ENCODE results near the gene SH3TC2. TPM values are rescaled to one million over a fixed set of nuclear protein-coding genes. Genes with fewer than 3 reads are reported as not detected.

Gene SH3TC2
- total and polyA plus RNA-seq, 8 donors, result 0.06 to 1.2 (median 0.27) TPM

DNA sequence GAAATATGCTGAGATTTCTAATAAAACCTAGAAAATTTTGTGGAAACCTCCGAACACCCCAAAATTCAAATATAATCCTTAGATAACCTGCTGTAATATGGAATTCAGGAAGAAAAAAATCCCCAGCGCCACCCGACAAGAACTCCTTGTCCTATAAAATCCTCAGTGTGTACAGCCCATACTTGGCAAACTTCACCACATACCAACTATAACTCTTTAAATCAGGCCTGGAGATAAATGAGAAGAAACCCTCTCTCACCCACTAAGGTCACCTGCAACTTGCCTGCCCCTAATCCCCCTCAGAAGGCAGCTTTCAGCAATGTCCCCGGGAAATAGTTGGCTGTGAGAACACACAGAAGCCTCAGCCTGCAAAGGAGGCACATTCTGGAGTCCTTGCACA lies 90.5 kb downstream of the SH3TC2 start:
- FAIRE-seq (no peak), DNase-seq (no peak), ATAC-seq (no peak)
- Histone ChIP-seq H3K36me3 (no peaks in the 10 kb centered on the region), H3K4me3 (no peak overlapping the region), H3K27me3 (no peaks in the 10 kb centered on the region), H3K27ac (no peak overlapping the region), H3K9me3 (no peaks in the 10 kb centered on the region), H3K4me1 (peaks cover 0 to 7% (median 0%) of the 10 kb centered on the region in 3 donors)
- TF ChIP-seq, protein P1, sequence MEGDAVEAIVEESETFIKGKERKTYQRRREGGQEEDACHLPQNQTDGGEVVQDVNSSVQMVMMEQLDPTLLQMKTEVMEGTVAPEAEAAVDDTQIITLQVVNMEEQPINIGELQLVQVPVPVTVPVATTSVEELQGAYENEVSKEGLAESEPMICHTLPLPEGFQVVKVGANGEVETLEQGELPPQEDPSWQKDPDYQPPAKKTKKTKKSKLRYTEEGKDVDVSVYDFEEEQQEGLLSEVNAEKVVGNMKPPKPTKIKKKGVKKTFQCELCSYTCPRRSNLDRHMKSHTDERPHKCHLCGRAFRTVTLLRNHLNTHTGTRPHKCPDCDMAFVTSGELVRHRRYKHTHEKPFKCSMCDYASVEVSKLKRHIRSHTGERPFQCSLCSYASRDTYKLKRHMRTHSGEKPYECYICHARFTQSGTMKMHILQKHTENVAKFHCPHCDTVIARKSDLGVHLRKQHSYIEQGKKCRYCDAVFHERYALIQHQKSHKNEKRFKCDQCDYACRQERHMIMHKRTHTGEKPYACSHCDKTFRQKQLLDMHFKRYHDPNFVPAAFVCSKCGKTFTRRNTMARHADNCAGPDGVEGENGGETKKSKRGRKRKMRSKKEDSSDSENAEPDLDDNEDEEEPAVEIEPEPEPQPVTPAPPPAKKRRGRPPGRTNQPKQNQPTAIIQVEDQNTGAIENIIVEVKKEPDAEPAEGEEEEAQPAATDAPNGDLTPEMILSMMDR (IDR thresholded peaks at IDR 0.05), result no peak
- intact Hi-C loops (cut with DNase I), result no loop called here
- 87 to 89% methylated on average over 4 of the region's 4 CpGs for WGBS, 2 donors

DNA sequence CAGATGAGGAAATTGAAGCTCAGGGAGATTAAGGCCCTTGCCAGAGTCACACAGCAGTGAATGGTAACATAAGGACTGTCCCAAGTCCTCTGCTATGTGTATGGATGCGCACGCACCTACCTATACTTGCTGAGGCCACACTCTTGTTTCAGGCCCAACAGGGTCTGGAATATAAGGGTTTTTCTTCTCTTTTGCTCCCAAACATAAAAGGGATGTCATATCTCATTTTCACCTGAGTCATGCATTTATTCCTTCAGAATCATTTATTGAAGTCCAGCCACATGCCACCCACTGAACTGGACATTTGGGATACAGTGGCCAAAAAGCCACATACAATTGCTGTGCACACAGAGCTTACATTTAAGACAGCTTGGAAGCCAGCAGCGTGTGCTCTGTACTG lies 92.0 kb downstream of the SH3TC2 start:
- no peaks in the 10 kb centered on the region for H3K27me3 ChIP-seq
- no peak for ATAC-seq
- H3K36me3 ChIP-seq, result no peaks in the 10 kb centered on the region
- WGBS, 2 donors, result 90 to 97% methylated on average over 3 of the region's 3 CpGs
- no peak for FAIRE-seq
- H3K27ac ChIP-seq, result no peak overlapping the region
- DNase-seq, result no peak
- H3K4me3 ChIP-seq, result no peak overlapping the region
- intact Hi-C loops (cut with DNase I), result no loop called here
- TF ChIP-seq, protein P1 (IDR thresholded peaks at IDR 0.05), result no peak
- H3K4me1 ChIP-seq, result peaks cover 0 to 7% (median 0%) of the 10 kb centered on the region in 3 donors
- no peaks in the 10 kb centered on the region for H3K9me3 ChIP-seq

DNA sequence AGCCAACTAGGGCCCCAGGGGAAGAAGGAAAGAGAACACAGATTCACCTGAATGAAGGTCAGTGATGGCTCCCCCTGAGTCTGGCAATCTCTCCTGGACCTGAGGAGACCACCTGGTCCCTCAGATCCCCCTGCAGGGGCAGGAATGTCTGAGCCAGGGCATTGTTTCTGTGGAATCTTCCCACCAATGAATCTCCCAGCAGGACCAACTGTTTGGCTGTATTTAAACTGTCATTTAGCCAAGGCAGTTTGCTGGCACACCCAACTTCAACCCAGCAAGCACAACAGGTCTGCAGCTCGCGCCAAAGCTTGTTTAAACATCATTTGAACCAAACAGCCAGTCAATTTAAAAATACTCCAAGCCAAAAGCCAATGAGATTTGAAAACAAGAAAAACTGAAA lies 92.6 kb downstream of the SH3TC2 start:
- 12 to 21% methylated on average over 2 of the region's 2 CpGs for WGBS, 2 donors
- Histone ChIP-seq H3K27me3 (no peaks in the 10 kb centered on the region), H3K36me3 (no peaks in the 10 kb centered on the region), H3K9me3 (no peaks in the 10 kb centered on the region), H3K27ac (no peak overlapping the region), H3K4me3 (no peak overlapping the region), H3K4me1 (peaks cover 0 to 7% (median 0%) of the 10 kb centered on the region in 3 donors)
- TF ChIP-seq, protein P1 (IDR thresholded peaks at IDR 0.05), result no peak
- intact Hi-C loops (cut with DNase I), result no loop called here
- DNase-seq, result peak in 3 of 6 donors; percentile 44 to 52 (median 52)
- peak; percentile 41 to 79 (median 64) for ATAC-seq
- no peak for FAIRE-seq

DNA sequence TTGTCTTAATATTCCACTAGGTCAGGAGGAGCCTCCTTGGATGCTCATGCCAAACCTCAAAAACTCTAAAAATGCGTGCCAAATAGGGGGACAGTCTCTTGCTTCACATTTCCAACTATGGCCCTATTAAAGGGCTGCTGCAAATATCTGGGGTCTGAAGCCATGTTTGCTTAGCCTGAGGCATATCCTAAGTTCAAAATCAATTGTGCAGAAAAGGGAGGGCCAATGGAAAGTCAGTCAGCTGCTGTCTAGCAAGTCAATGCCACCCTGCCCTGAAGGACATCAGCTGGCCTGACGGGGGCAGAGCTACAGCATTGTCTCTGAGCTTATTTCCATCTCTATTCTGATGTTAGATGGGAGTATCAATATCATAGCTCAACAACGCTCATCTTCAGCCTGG lies 93.6 kb downstream of the SH3TC2 start:
- DNase-seq, result no peak
- no peaks in the 10 kb centered on the region for H3K9me3 ChIP-seq
- H3K36me3 ChIP-seq, result no peaks in the 10 kb centered on the region
- H3K27ac ChIP-seq, result no peak overlapping the region
- FAIRE-seq, result no peak
- no peaks in the 10 kb centered on the region for H3K27me3 ChIP-seq
- no peak overlapping the region for H3K4me3 ChIP-seq
- WGBS, 2 donors, result 64 to 65% methylated on average over 3 of the region's 3 CpGs
- H3K4me1 ChIP-seq, result peaks cover 0 to 7% (median 0%) of the 10 kb centered on the region in 3 donors
- TF ChIP-seq, protein P1 (IDR thresholded peaks at IDR 0.05), result no peak
- ATAC-seq, result no peak
- intact Hi-C loops (cut with DNase I), result no loop called here

DNA sequence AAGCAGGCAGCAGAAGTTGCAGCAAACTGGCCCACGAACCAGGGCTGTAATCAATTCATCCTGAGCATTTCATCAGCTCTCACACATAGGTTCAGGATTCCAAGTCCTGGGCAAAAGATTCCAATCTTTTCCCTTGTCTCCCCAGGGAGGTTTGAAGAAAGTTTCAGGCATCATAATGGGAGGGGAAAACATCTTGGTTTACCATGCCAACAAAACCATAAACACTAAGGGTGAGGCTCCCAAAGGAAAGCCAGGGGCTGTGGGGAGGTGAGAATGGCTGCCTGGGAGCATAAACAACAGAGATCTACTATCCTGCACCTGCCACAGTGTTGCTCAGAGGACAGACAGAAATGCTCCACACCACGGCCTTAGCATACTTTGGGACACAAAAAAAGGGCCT lies 94.6 kb downstream of the SH3TC2 start:
- Histone ChIP-seq H3K27ac (no peak overlapping the region), H3K27me3 (no peaks in the 10 kb centered on the region), H3K4me1 (peaks cover 0 to 7% (median 0%) of the 10 kb centered on the region in 3 donors), H3K4me3 (no peak overlapping the region), H3K9me3 (no peaks in the 10 kb centered on the region), H3K36me3 (no peaks in the 10 kb centered on the region)
- DNase-seq (no peak), FAIRE-seq (no peak), ATAC-seq (no peak)
- intact Hi-C loops (cut with DNase I), result no loop called here
- 77 to 79% methylated on average over 2 of the region's 2 CpGs for WGBS, 2 donors
- TF ChIP-seq, protein P1 (IDR thresholded peaks at IDR 0.05), result no peak
